OCI-LY7 (cell line): ENCODE data around the gene ACOXL. TPM values are rescaled to one million over a fixed set of nuclear protein-coding genes. Genes with fewer than 3 reads are reported as not detected.

Source experiments
- BruUV-seq: library from RNA; stranded (reverse); fragments of 400-500 nt; replicated peaks from 2 replicates; lab custom pipeline; 2021; lab: Mats Ljungman, UMichigan
- CTCF ChIA-PET: fragments of 300-600 bp; sonication (Branson Sonifier 250); formaldehyde crosslinking; loops from one replicate; lab custom pipeline; 2022; ENCODE audit warnings: antibody characterized with exemption; ENCODE audit not compliant: unreplicated experiment; lab: Charles Lee
- POLR2A ChIA-PET: fragments of 300-600 bp; sonication (Branson Sonifier 250); formaldehyde crosslinking; loops from one replicate; lab custom pipeline; 2022; ENCODE audit warnings: antibody characterized with exemption; lab: Charles Lee
- DNase-seq: peaks from one replicate; pipeline ENCODE4 v3.0.0-alpha.2; 2015; ENCODE audit warnings: low spot score
- H2AFZ ChIP-seq: fragments of 200-600 bp; sonication (generic), shearing (Covaris generic); 2 replicates; pipeline ENCODE4 v1.6.1; 2014; ENCODE audit warnings: mild to moderate bottlenecking, antibody characterized with exemption, low read length, moderate library complexity
- H3K27ac ChIP-seq: fragments of 200-600 bp; sonication (generic); 2 replicates; pipeline ENCODE4 v1.5.1; 2014; ENCODE audit warnings: mixed run types, low read depth, mild to moderate bottlenecking, moderate library complexity, low read length, inconsistent platforms; ENCODE audit not compliant: poor library complexity, severe bottlenecking
- H3K36me3 ChIP-seq: fragments of 200-600 bp; sonication (generic); 2 replicates; pipeline ENCODE4 v1.6.1; 2014; ENCODE audit warnings: mild to moderate bottlenecking, antibody characterized with exemption, low read length, moderate library complexity, mixed read lengths; ENCODE audit not compliant: insufficient read depth
- H3K4me1 ChIP-seq: fragments of 200-600 bp; sonication (generic); 2 replicates; pipeline ENCODE4 v1.5.1; 2014; ENCODE audit warnings: mild to moderate bottlenecking, low read length; ENCODE audit not compliant: insufficient read depth, poor library complexity, severe bottlenecking
- H3K4me2 ChIP-seq: fragments of 200-600 bp; sonication (generic); 2 replicates; pipeline ENCODE4 v1.6.1; 2014; ENCODE audit warnings: mild to moderate bottlenecking, low read length
- H3K4me3 ChIP-seq: fragments of 200-600 bp; sonication (generic); 2 replicates; pipeline ENCODE4 v1.5.1; 2014; ENCODE audit warnings: mild to moderate bottlenecking, low read depth, low read length; ENCODE audit not compliant: poor library complexity, severe bottlenecking
- H3K79me2 ChIP-seq: fragments of 200-600 bp; sonication (generic); 2 replicates; pipeline ENCODE4 v1.6.1; 2016; ENCODE audit warnings: low read depth, mild to moderate bottlenecking, low read length, moderate library complexity, mixed read lengths; ENCODE audit not compliant: insufficient read depth
- H3K9me2 ChIP-seq: fragments of 200-600 bp; sonication (generic); 2 replicates; pipeline ENCODE4 v1.6.1; 2016; ENCODE audit warnings: mild to moderate bottlenecking, low read length, mixed read lengths; ENCODE audit not compliant: insufficient read depth
- H3K9me3 ChIP-seq: fragments of 200-600 bp; sonication (generic); 2 replicates; pipeline ENCODE4 v1.6.1; 2014; ENCODE audit warnings: mild to moderate bottlenecking, mixed run types, low read length, mixed read lengths
- H4K20me1 ChIP-seq: fragments of 200-600 bp; sonication (generic); 2 replicates; pipeline ENCODE4 v1.6.1; 2014; ENCODE audit warnings: mild to moderate bottlenecking, antibody characterized with exemption, low read length, moderate library complexity, mixed read lengths; ENCODE audit not compliant: insufficient read depth
- CTCF ChIP-seq: fragments of 200-600 bp; sonication (generic); conservative IDR thresholded peaks from 2 replicates; pipeline ENCODE4 v1.5.1; 2014; ENCODE audit warnings: mild to moderate bottlenecking, antibody characterized with exemption, low read length, moderate library complexity, mixed read lengths
- EZH2phosphoT487 ChIP-seq: fragments of 200-600 bp; sonication (generic); IDR thresholded peaks from 2 replicates; pipeline ENCODE4 v1.6.1; 2018; ENCODE audit warnings: low read depth, borderline replicate concordance, mild to moderate bottlenecking, mixed run types, antibody characterized with exemption, low read length, moderate library complexity, mixed read lengths
- intact Hi-C: fragments of 100-400 bp; cut with micrococcal nuclease; formaldehyde crosslinking; loops from one replicate; pipeline ENCODE4 v1.10.0; 2022; ENCODE audit not compliant: unreplicated experiment
- total RNA-seq, 2 experiments: library from RNA; depleted of rRNA in 1 of 2; stranded (reverse); fragments of >200 nt in 1 of 2; shearing (Covaris generic) in 1 of 2; gene quantifications; 2 replicates each; pipeline ENCODE4 v1.2.3, GENCODE V29; 2014 to 2022

ACOXL gene
- total RNA-seq, 2 experiments from 2014 or later, result 1.4 TPM; not detected in 1

GRCh38 chr2:110813896-110814295 lies 81.5 kb downstream of the ACOXL start:
- Histone ChIP-seq H3K4me3 (no peak overlapping the region), H3K9me2 (no peaks in the 10 kb centered on the region), H4K20me1 (no peaks in the 10 kb centered on the region), H3K27ac (no peak overlapping the region), H3K4me2 (no peak overlapping the region), H3K79me2 (no peaks in the 10 kb centered on the region), H2AFZ (no peak overlapping the region), H3K9me3 (no peaks in the 10 kb centered on the region), H3K4me1 (peaks cover 12% of the 10 kb centered on the region), H3K36me3 (no peaks in the 10 kb centered on the region)
- ChIA-PET POLR2A (no interaction called here), CTCF (no interaction called here)
- no peak for DNase-seq
- TF ChIP-seq CTCF, result no peak
- BruUV-seq, result no TSS peak
- intact Hi-C loops, result loop anchor here (5.0 kb wide), 2 partner anchors 38 to 303 kb away; no protein-coding TSS in a partner anchor

GRCh38 chr2:110815938-110816337 lies 83.6 kb downstream of the ACOXL start:
- peaks cover 30% of the 10 kb centered on the region for H3K4me1 ChIP-seq
- no peaks in the 10 kb centered on the region for H3K79me2 ChIP-seq
- H4K20me1 ChIP-seq, result no peaks in the 10 kb centered on the region
- ChIA-PET POLR2A (no interaction called here), CTCF (no interaction called here)
- no peaks in the 10 kb centered on the region for H3K9me2 ChIP-seq
- H3K9me3 ChIP-seq, result no peaks in the 10 kb centered on the region
- H3K4me2 ChIP-seq, result no peak overlapping the region
- no peak overlapping the region for H3K27ac ChIP-seq
- no peak for DNase-seq
- BruUV-seq, result no TSS peak
- intact Hi-C loops, result no loop called here
- no peak for TF ChIP-seq EZH2phosphoT487
- no peak overlapping the region for H2AFZ ChIP-seq
- no peak overlapping the region for H3K4me3 ChIP-seq
- H3K36me3 ChIP-seq, result no peaks in the 10 kb centered on the region

- no peak for TF ChIP-seq EZH2phosphoT487
- TF ChIP-seq CTCF, result no peak
- no peaks in the 10 kb centered on the region for H3K36me3 ChIP-seq
- ChIA-PET POLR2A (no interaction called here), CTCF (no interaction called here)
- peak; percentile 24 for DNase-seq
- intact Hi-C loops, result no loop called here
- no peaks in the 10 kb centered on the region for H4K20me1 ChIP-seq
- no peaks in the 10 kb centered on the region for H3K9me3 ChIP-seq
- no peaks in the 10 kb centered on the region for H3K79me2 ChIP-seq
- no TSS peak for BruUV-seq
- peak overlapping the region; percentile 26; the same call in 1 of the 2 replicates for H3K4me2 ChIP-seq
- H3K4me1 ChIP-seq, result peaks cover 38% of the 10 kb centered on the region
- H3K27ac ChIP-seq, result no peak overlapping the region
- no peak overlapping the region for H2AFZ ChIP-seq
- H3K9me2 ChIP-seq, result no peaks in the 10 kb centered on the region
- H3K4me3 ChIP-seq, result no peak overlapping the region
These were observed 84.3 kb downstream of the ACOXL start for GRCh38 chr2:110816404-110817365.
